B cell (primary cell): Measurements from ENCODE around the gene COPS4.

ENCODE experiments used
- CTCF ChIP-seq: fragments of 200-600 bp; IDR thresholded peaks from one replicate; pipeline ENCODE4 v1.8.0; 2022; ENCODE audit warnings: antibody characterized with exemption, mild to moderate bottlenecking
- EZH2 ChIP-seq: IDR thresholded peaks from 2 replicates; pipeline ENCODE4 v1.6.1; 2012; ENCODE audit warnings: borderline replicate concordance, low read depth, mild to moderate bottlenecking, moderate library complexity, low read length; ENCODE audit not compliant: insufficient read depth, poor library complexity, severe bottlenecking

- TF ChIP-seq CTCF (no peak), EZH2 (no peak)
Observed at GRCh38 chr4:83013902-83014301, 21.1 kb upstream of the COPS4 start.
